ENCODE results near the gene RSPO3.

RSPO3 gene

GRCh38 chr6:127162836-127163235, 44.4 kb downstream of the RSPO3 start:
- DNase-seq (ENCODE audit: low read depth) = peak; percentile 51

GRCh38 chr6:127164036-127164435, 45.6 kb downstream of the RSPO3 start:
- no peak for DNase-seq (ENCODE audit: low read depth)

- DNase-seq (ENCODE audit: low read depth) = peak; percentile 30
These were observed 46.1 kb downstream of the RSPO3 start for GRCh38 chr6:127164565-127164964.

- DNase-seq (ENCODE audit: low read depth) = peak; percentile 18
These were observed 54.9 kb downstream of the RSPO3 start for GRCh38 chr6:127173156-127173940.

GRCh38 chr6:127176146-127176545, 57.7 kb downstream of the RSPO3 start:
- DNase-seq (ENCODE audit: low read depth) = no peak

GRCh38 chr6:127177030-127177922, 58.8 kb downstream of the RSPO3 start:
- DNase-seq (ENCODE audit: low read depth) = peak; percentile 90

GRCh38 chr6:127177923-127178231, 59.4 kb downstream of the RSPO3 start:
- no peak for DNase-seq (ENCODE audit: low read depth)

GRCh38 chr6:127178746-127179145, 60.3 kb downstream of the RSPO3 start:
- no peak for DNase-seq (ENCODE audit: low read depth)

- no peak for DNase-seq (ENCODE audit: low read depth)
These were observed 62.0 kb downstream of the RSPO3 start for GRCh38 chr6:127180426-127180825.

- DNase-seq (ENCODE audit: low read depth) = peak; percentile 95
These were observed 64.0 kb downstream of the RSPO3 start for GRCh38 chr6:127182501-127182900.

GRCh38 chr6:127185437-127185995, 67.0 kb downstream of the RSPO3 start:
- peak; percentile 56 for DNase-seq (ENCODE audit: low read depth)

GRCh38 chr6:127186889-127187288, 68.4 kb downstream of the RSPO3 start:
- DNase-seq (ENCODE audit: low read depth) = no peak

- no peak for DNase-seq (ENCODE audit: low read depth)
These were observed 70.3 kb downstream of the RSPO3 start for GRCh38 chr6:127188744-127189143.

GRCh38 chr6:127190552-127190951, 72.1 kb downstream of the RSPO3 start:
- peak; percentile 60 for DNase-seq (ENCODE audit: low read depth)

GRCh38 chr6:127191716-127192115, 73.2 kb downstream of the RSPO3 start:
- DNase-seq (ENCODE audit: low read depth) = peak; percentile 56

- DNase-seq (ENCODE audit: low read depth) = peak; percentile 89
These were observed 74.6 kb downstream of the RSPO3 start for GRCh38 chr6:127192911-127193541.

- no peak for DNase-seq (ENCODE audit: low read depth)
These were observed 77.4 kb downstream of the RSPO3 start for GRCh38 chr6:127195833-127196232.

GRCh38 chr6:127198549-127198948, 80.1 kb downstream of the RSPO3 start:
- peak; percentile 71 for DNase-seq (ENCODE audit: low read depth)

- no peak for DNase-seq (ENCODE audit: low read depth)
These were observed 81.0 kb downstream of the RSPO3 start for GRCh38 chr6:127199470-127199869.

- DNase-seq (ENCODE audit: low read depth) = no peak
These were observed 81.6 kb downstream of the RSPO3 start for GRCh38 chr6:127200114-127200513.

- no peak for DNase-seq (ENCODE audit: low read depth)
These were observed 82.8 kb downstream of the RSPO3 start for GRCh38 chr6:127201321-127201720.

- no peak for DNase-seq (ENCODE audit: low read depth)
These were observed 84.2 kb downstream of the RSPO3 start for GRCh38 chr6:127202676-127203075.
